NCI-H187 treated with DMSO at 0.1 percent for 48 hours (cell line): ENCODE measurements around the gene PSME4.
A peak's percentile ranks its signal among the peaks of the same experiment; 100 is the strongest.

Experiments used
- DNase-seq: peaks from one replicate; lab custom pipeline; 2025; lab: John Stamatoyannopoulos, UW

The PSME4 gene

GRCh38 chr2:53970724-53971602, at the start of gene PSME4:
Gene PSME4 (minus strand): TSS chr2:53970993. CDS start chr2:53970784, 209 bp downstream.
- peak; percentile 31 for DNase-seq

DNA sequence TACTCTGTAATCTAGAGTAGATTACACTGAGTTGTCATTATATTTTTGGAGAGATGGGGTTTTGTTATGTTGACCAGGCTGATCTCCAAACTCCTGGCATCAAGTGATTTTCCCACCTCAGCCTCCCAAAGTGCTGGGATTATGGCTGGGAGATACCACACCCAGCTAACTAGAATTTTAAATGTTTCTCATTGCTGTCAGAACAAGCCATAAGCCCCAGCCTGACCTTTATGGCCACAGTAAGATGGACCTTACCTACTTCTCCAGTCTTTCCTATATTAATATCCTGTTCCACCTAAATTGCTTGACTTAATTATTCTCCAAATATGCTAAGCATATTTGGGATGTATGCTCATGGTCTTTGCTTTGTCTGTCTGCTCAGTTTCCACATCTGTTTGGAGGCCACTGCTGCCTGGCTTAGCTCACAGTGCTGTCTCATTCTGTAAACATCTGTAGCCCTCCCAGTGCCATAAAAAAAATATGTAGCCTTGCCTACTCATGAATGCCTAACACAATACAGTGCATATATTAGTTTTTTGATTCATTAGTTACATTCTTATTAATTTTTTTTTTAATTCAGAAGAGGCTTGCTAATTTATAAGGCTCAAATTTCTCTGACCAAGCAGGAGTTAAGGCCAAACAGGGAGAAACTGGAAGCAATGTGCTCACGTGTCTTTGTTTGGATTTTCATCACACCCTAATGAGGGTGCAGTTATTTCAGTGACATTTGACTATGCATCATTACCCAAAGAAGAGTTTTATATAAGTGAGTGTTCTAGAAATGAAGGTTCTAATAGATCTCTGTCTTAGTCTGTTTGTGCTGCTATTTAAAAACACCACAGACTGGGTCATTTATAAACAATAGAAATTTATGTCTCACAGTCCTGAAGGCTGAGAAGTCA, 45.3 kb upstream of the PSME4 start:
- no peak for DNase-seq

DNA sequence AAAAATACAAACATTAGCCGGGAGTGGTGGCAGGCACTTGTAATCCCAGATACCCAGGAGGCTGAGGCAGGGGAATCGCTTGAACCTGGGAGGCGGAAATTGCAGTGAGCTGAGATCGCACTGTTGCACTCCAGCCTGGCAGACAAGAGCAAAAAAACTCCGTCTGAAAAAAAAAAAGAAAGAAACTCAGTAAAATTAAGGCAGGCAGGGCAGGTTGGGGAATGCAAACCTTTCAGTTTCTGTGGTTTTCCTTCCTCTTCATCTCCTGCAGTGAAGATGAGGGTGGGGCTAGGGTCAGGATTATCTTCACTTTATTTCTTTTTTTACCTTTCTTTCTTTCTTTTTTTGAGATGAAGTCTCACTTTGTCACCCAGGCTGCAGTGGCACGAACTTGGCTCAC, 43.2 kb upstream of the PSME4 start:
- no peak for DNase-seq

DNA sequence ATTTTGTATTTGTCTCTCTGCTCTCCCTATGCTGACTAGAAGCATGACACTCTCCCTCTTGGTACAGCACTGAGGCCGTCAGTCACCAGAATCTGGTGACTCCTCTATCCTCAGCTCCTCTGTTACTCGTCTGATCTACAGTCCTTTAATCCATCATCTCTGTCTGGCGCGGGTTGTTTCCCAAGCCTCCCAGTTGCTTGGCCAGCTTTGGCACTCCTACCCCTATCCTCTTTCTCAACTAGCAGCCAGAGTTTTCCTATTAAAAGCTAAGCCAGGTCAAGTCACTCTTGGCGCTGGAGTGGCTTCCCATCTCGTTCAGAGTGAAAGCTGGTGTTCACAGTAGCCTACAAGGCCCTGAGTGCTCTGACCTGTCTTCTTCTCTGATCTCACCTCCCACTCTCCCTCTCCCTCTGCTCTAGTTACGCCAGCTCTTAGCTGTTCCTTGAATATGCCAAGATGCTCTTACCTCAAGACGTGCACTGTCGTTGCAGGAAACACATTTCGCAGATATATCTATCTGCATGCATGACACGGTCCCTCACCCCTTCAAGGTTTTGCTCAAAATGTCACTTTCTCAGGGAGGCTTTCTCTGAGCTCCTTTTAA, 41.8 kb upstream of the PSME4 start:
- DNase-seq = no peak

- no peak for DNase-seq
Observed at GRCh38 chr2:54009549-54009948, 38.8 kb upstream of the PSME4 start.

DNA sequence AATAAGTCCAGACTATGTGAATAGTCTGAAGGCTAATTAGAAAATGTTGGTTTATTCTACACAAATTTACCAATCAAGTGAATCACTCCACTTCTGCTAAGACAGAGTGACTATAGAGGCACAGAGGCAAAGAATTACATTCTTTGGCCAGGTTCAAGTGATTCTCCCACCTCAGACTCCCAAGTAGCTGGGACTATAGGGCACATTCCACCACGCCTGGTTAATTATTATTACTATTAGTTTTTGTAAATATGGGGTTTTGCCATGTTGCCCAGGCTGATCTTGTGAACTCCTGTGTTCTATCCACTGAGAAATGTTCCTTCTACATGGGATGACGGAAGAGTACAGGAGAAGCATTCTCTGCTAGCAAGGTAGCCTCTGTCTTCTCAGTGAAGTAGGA, 37.6 kb upstream of the PSME4 start:
- no peak for DNase-seq

DNA sequence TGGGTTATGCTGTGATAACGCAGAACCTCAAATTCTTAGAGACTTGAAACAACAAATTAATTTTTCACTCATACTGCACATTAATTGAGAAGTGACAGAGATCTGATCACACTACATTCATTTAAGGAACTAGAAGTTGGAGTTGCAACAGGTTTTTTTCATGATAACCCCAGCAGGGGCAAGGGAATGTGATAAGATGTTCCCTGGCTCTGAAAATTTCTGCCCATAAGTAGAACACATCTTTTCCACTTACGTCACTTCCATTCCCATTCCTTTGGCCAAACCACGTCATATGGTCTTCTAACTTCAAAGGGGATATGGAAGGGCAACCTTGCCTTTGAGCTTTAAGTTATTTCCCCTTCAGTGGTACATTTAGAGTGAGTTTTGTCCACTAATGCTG, 29.7 kb upstream of the PSME4 start:
- no peak for DNase-seq

GRCh38 chr2:54000122-54000521, 29.3 kb upstream of the PSME4 start:
- DNase-seq = no peak

DNA sequence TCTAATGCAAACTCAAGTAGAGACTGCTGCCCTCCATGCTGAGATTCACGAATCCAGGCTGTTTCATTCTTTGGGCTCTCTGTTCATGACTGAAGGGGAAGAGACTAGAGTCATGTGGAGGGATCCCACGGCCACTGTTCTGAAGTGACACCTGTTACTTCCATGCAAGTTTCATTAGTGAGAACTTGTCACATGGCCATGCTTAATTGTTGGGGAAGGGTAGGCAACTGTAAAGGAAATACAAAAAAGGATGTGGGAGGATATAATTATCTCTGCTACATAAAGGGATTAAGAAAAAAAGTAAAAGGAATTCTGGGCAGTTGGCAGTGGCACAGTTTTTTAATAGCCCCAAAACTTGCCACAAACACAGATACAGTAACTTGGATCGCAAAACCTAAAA, 28.0 kb upstream of the PSME4 start:
- no peak for DNase-seq

- no peak for DNase-seq
Observed at GRCh38 chr2:53994818-53995808, 24.3 kb upstream of the PSME4 start.

- DNase-seq = no peak
Observed at GRCh38 chr2:53991948-53992347, 21.2 kb upstream of the PSME4 start.

- DNase-seq = no peak
Observed at GRCh38 chr2:53989210-53989862, 18.5 kb upstream of the PSME4 start.

- DNase-seq = no peak
Observed at GRCh38 chr2:53987336-53987921, 16.6 kb upstream of the PSME4 start.

DNA sequence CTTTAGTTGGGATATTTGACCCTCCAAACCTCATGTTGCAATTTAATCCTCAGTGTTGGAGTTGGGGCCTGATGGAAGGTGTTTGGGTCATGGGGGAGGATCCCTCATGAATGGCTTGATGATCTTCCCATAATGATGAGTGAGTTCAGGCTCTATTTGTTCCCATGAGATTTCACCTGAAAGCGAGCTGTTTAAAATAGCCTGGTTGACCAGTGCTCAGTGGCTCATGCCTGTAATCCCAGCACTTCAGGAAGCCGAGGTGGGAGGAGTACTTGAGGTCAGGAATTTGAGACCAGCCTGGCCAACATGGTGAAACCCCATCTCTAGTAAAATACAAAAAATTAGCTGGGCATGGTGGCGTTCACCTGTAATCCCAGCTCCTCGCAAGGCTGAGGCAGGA, 14.9 kb upstream of the PSME4 start:
- DNase-seq = no peak

GRCh38 chr2:53969968-53970723, 647 bp downstream of the PSME4 start:
- no peak for DNase-seq

DNA sequence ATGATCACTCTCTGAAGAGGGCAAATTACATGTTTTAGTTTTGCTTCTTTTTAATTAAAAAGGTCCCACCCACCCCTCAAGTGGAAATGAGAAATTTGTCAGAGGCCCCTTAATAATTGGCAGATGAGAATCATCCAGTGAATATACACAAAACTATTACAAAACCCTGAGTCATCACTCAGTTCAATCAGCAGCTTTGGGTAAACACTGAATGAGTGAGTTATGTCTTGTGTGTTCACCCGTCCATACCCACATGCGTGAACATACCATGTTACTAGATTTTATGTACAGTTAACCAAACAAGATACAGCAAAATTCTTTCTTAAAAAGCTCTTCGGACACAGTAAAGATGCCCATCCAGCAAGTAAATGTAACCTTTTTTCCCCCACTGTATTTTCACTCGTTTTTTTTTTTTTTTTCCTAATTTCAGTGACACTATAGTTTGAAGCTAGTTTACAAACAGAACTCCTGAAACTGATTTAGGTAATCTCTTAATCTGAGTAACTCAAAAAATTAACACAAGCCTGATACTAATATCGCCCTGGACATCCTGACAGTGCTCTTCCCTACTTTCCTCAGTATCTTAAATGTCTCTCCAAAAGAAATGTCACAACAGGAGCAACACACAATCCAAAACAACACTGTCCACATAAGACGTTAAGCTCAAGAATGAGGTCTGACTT, 1.4 kb downstream of the PSME4 start:
- DNase-seq = no peak

DNA sequence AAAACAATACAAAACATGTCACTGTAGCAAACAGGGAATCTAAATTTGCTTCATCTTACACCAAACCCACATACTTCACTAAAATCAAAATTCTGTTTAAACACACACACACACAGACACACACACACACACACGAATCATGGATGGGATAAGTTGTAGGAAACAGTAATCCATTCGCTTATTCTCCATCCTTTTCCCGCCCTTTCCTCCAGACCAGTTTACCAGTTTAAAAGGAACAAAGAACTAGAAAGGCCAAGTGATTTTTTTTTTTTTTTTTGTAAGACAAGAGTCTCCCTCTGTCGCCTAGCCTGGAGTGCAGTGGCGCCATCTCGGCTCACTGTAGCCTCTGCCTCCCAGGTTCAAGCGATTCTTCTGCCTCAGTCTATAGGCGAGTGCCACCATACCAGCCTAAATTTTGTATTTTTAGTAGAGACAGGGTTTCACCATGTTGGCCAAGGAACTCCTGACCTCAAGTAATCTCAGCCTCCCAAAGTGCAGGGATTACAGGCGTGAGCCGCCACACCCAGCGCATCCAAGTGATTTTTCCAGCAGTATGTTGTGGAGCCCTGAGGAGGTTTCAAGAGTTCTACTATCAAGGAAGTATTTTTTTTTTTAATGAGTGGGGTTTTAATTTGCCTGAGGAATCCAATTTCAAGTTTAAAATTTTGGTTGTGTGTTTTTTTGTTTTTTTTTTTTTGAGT, 5.7 kb downstream of the PSME4 start:
- DNase-seq = no peak

- no peak for DNase-seq
Observed at GRCh38 chr2:53964257-53964952, 6.4 kb downstream of the PSME4 start.
